CD14-positive monocyte (primary cell): ENCODE measurements around the gene ATP11A. TPM values are rescaled to one million over a fixed set of nuclear protein-coding genes. Genes with fewer than 3 reads are reported as not detected.

Source experiments
- DNase-seq, 3 donors: peaks; one replicate each; pipeline ENCODE4 v3.0.0-alpha.2; 2011 to 2022
- H2AFZ ChIP-seq: 2 replicates; pipeline ENCODE4 v1.6.0; 2012; ENCODE audit warnings: mild to moderate bottlenecking, low read depth, low read length, inconsistent platforms; ENCODE audit not compliant: insufficient read depth, poor library complexity, severe bottlenecking
- H3K27ac ChIP-seq, 2 donors: 1 replicate in 1 of 2; 2 replicates in 1 of 2; pipeline ENCODE4 v1.5.1; 2012 to 2013; ENCODE audit warnings: low read length in 2 of 2, control low read depth in 1 of 2, inconsistent platforms in 1 of 2, low read depth in 1 of 2, mild to moderate bottlenecking in 1 of 2
- H3K27me3 ChIP-seq, 2 donors: one replicate each; pipeline versions ENCODE4 v1.6.0 to v1.6.1; 2011 to 2013; ENCODE audit warnings: low read length in 2 of 2; ENCODE audit not compliant: control insufficient read depth in 2 of 2, insufficient read depth in 2 of 2
- H3K36me3 ChIP-seq, 2 donors: replicated peaks in 1 of 2; 1 replicate in 1 of 2; 2 replicates in 1 of 2; pipeline versions ENCODE4 v1.5.1 to v1.6.1; 2012 to 2013; ENCODE audit warnings: low read length in 2 of 2, control low read depth in 1 of 2, inconsistent platforms in 1 of 2, mild to moderate bottlenecking in 1 of 2; ENCODE audit not compliant: insufficient read depth in 2 of 2, control insufficient read depth in 1 of 2
- H3K4me1 ChIP-seq, 2 donors: 1 replicate in 1 of 2; 2 replicates in 1 of 2; pipeline versions ENCODE4 v1.5.1 to v1.6.1; 2012 to 2013; ENCODE audit warnings: low read length in 2 of 2, control low read depth in 1 of 2, inconsistent platforms in 1 of 2, mild to moderate bottlenecking in 1 of 2, moderate library complexity in 1 of 2; ENCODE audit not compliant: insufficient read depth in 2 of 2, control insufficient read depth in 1 of 2
- H3K4me2 ChIP-seq: replicated peaks from 2 replicates; pipeline ENCODE3; 2012; ENCODE audit warnings: low read length, moderate library complexity, mild to moderate bottlenecking; ENCODE audit not compliant: poor library complexity, severe bottlenecking; ENCODE audit errors: extremely low read depth
- H3K4me3 ChIP-seq, 3 experiments: fragments of 200-600 bp in 1 of 3; sonication (generic) in 1 of 3; replicated peaks in 1 of 3; 1 replicate in 2 of 3; 2 replicates in 1 of 3; pipeline ENCODE4 v1.5.1; 2011 to 2013; ENCODE audit warnings: low read length in 3 of 3, mild to moderate bottlenecking in 3 of 3, control low read depth in 2 of 3, low read depth in 2 of 3, inconsistent platforms in 1 of 3, moderate library complexity in 1 of 3
- H3K79me2 ChIP-seq: 2 replicates; pipeline ENCODE4 v1.6.0; 2012; ENCODE audit warnings: mild to moderate bottlenecking, control low read depth, inconsistent platforms, low read length, moderate library complexity; ENCODE audit not compliant: insufficient read depth
- H3K9ac ChIP-seq: 2 replicates; pipeline ENCODE4 v1.6.0; 2017; ENCODE audit warnings: low read length, mild to moderate bottlenecking; ENCODE audit not compliant: insufficient read depth, poor library complexity, severe bottlenecking
- H3K9me3 ChIP-seq, 2 donors: replicated peaks in 1 of 2; 1 replicate in 1 of 2; 2 replicates in 1 of 2; pipeline versions ENCODE4 v1.5.1 to v1.6.1; 2012 to 2013; ENCODE audit warnings: low read length in 2 of 2, control low read depth in 1 of 2; ENCODE audit not compliant: control insufficient read depth in 1 of 2, insufficient read depth in 1 of 2
- H4K20me1 ChIP-seq: 2 replicates; pipeline ENCODE4 v1.6.0; 2012; ENCODE audit warnings: mild to moderate bottlenecking, low read length, control low read depth, moderate library complexity; ENCODE audit not compliant: insufficient read depth
- H3K27ac Mint-ChIP-seq, 7 donors: one replicate each; pipeline ENCODE4 v1.8.0; 2020; ENCODE audit warnings: mild to moderate bottlenecking in 7 of 7, mixed read lengths in 7 of 7, moderate library complexity in 6 of 7, inconsistent platforms in 2 of 7
- H3K27me3 Mint-ChIP-seq, 3 donors: one replicate each; pipeline ENCODE4 v1.8.0; 2021 to 2022; ENCODE audit warnings: low read depth in 3 of 3, mild to moderate bottlenecking in 3 of 3, mixed read lengths in 3 of 3, moderate library complexity in 3 of 3, inconsistent platforms in 1 of 3
- H3K36me3 Mint-ChIP-seq, 2 donors: one replicate each; pipeline ENCODE4 v1.8.0; 2020; ENCODE audit warnings: mixed read lengths in 2 of 2, inconsistent platforms in 1 of 2, mild to moderate bottlenecking in 1 of 2
- H3K4me1 Mint-ChIP-seq: one replicate; pipeline ENCODE4 v1.8.0; 2020; ENCODE audit warnings: mild to moderate bottlenecking, mixed read lengths
- H3K4me3 Mint-ChIP-seq, 2 donors: one replicate each; pipeline ENCODE4 v1.8.0; 2020; ENCODE audit warnings: mild to moderate bottlenecking in 2 of 2, mixed read lengths in 2 of 2, moderate library complexity in 1 of 2
- H3K9me3 Mint-ChIP-seq, 7 donors: one replicate each; pipeline ENCODE4 v1.8.0; 2020 to 2022; ENCODE audit warnings: mixed read lengths in 7 of 7, mild to moderate bottlenecking in 6 of 7, moderate library complexity in 6 of 7, inconsistent platforms in 2 of 7
- CTCF ChIP-seq: fragments of 200-600 bp; IDR thresholded peaks from one replicate; pipeline ENCODE4 v1.8.0; 2022; ENCODE audit warnings: antibody characterized with exemption, mild to moderate bottlenecking
- WGBS: methylation state at CpG from one replicate; pipeline ENCODE4 v1.1.5; 2013; ENCODE audit warnings: missing lambda C conversion rate; ENCODE audit not compliant: insufficient coverage; 5-methylcytosine and 5-hydroxymethylcytosine counted together
- intact Hi-C, 2 donors: fragments of 100-400 bp; cut with micrococcal nuclease; formaldehyde crosslinking; loops; one replicate each; pipeline versions ENCODE4 v1.15.0 to v1.15.1; 2023
- polyA plus RNA-seq, 3 donors: library from polyadenylated mRNA; depleted of rRNA in 1 of 3; unstranded in 2 of 3; stranded (reverse) in 1 of 3; fragments of 300-500 nt in 2 of 3; fragments of >200 nt in 1 of 3; fragmentation: Illumina TruSeq in 2 of 3; gene quantifications; 1 replicate in 2 of 3; 2 replicates in 1 of 3; pipeline ENCODE4 v1.2.3, GENCODE V29; 2012 to 2021

The ATP11A gene
- polyA plus RNA-seq, 3 donors: 7.2 to 45.4 (median 7.6) TPM

GRCh38 chr13:112693831-112694497, 4.1 kb downstream of the ATP11A start:
- Histone ChIP-seq H3K27ac (peak overlapping the region; percentile 52 to 65), H3K9me3 (no peaks in the 10 kb centered on the region), H3K79me2 (peaks cover 93% of the 10 kb centered on the region), H4K20me1 (peaks cover 88% of the 10 kb centered on the region), H3K4me3 (peak overlapping the region in 1 of 3 experiments; percentile 35), H3K9ac (no peak overlapping the region), H3K4me1 (peaks cover 34 to 40% of the 10 kb centered on the region in 2 donors), H2AFZ (no peak overlapping the region), H3K36me3 (peaks cover 16 to 25% of the 10 kb centered on the region in 2 donors), H3K27me3 (no peaks in the 10 kb centered on the region), H3K4me2 (peak overlapping the region; percentile 45)
- peaks cover 49% of the 10 kb centered on the region for H3K4me1 Mint-ChIP-seq
- peak overlapping the region; percentile 28 to 87 (median 79) for H3K27ac Mint-ChIP-seq
- whole genome bisulfite sequencing: 73% methylated on average over 9 of the region's 13 CpGs
- peaks cover 0 to 2% (median 0%) of the 10 kb centered on the region in 3 donors for H3K27me3 Mint-ChIP-seq
- intact Hi-C loops: no loop called here
- no peak for TF ChIP-seq CTCF
- no peaks in the 10 kb centered on the region for H3K9me3 Mint-ChIP-seq
- peak; percentile 62 to 74 (median 73) for DNase-seq
- no peak overlapping the region for H3K4me3 Mint-ChIP-seq
- peaks cover 27 to 33% of the 10 kb centered on the region in 2 donors for H3K36me3 Mint-ChIP-seq

- Mint-ChIP-seq H3K9me3 (no peaks in the 10 kb centered on the region), H3K4me3 (no peak overlapping the region), H3K4me1 (peaks cover 47% of the 10 kb centered on the region), H3K27ac (no peak overlapping the region), H3K27me3 (peaks cover 0 to 2% (median 0%) of the 10 kb centered on the region in 3 donors), H3K36me3 (peaks cover 34 to 43% of the 10 kb centered on the region in 2 donors)
- H3K4me3 ChIP-seq: no peak overlapping the region
- H3K4me1 ChIP-seq: peaks cover 32 to 35% of the 10 kb centered on the region in 2 donors
- no peak overlapping the region for H2AFZ ChIP-seq
- intact Hi-C loops: no loop called here
- peaks cover 100% of the 10 kb centered on the region for H4K20me1 ChIP-seq
- H3K4me2 ChIP-seq: no peak overlapping the region
- H3K27me3 ChIP-seq: no peaks in the 10 kb centered on the region
- no peak overlapping the region for H3K9ac ChIP-seq
- no peak for DNase-seq
- 97% methylated on average over 3 of the region's 4 CpGs for WGBS
- peaks cover 99% of the 10 kb centered on the region for H3K79me2 ChIP-seq
- H3K27ac ChIP-seq: no peak overlapping the region
- peaks cover 16 to 34% of the 10 kb centered on the region in 2 donors for H3K36me3 ChIP-seq
- TF ChIP-seq CTCF: no peak
- no peaks in the 10 kb centered on the region for H3K9me3 ChIP-seq
Observed at GRCh38 chr13:112695121-112695520, 5.3 kb downstream of the ATP11A start.
